ENCODE measurements around the gene PDLIM5.

PDLIM5 gene

DNA sequence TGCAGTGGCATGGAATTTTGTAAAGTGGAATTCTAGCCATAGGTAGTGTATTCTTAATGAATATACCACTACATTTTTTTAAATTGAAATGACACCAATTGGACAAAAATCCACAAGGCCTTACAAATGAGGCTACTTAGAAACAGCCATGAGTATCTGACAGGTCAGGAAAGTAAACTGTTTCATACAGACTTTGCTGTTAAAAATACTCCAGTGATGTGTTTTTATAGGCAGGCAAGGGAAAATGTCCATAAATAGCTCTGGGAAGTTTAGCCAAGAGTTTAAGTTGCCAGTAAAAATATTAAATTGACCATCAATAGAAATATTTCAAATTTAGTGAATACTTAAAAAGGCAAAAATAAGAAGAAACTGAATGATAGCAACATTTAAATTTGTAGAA, 41.8 kb upstream of the PDLIM5 start:
- H3K4me3 ChIP-seq (ENCODE audit: low read depth, low read length) = no peak overlapping the region
- TF ChIP-seq, protein P1, sequence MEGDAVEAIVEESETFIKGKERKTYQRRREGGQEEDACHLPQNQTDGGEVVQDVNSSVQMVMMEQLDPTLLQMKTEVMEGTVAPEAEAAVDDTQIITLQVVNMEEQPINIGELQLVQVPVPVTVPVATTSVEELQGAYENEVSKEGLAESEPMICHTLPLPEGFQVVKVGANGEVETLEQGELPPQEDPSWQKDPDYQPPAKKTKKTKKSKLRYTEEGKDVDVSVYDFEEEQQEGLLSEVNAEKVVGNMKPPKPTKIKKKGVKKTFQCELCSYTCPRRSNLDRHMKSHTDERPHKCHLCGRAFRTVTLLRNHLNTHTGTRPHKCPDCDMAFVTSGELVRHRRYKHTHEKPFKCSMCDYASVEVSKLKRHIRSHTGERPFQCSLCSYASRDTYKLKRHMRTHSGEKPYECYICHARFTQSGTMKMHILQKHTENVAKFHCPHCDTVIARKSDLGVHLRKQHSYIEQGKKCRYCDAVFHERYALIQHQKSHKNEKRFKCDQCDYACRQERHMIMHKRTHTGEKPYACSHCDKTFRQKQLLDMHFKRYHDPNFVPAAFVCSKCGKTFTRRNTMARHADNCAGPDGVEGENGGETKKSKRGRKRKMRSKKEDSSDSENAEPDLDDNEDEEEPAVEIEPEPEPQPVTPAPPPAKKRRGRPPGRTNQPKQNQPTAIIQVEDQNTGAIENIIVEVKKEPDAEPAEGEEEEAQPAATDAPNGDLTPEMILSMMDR (IDR thresholded peaks at IDR 0.05; ENCODE audit: insufficient read depth, low read depth, low read length, missing control alignments) = no peak
- no peak for DNase-seq (ENCODE audit: low read depth)

DNA sequence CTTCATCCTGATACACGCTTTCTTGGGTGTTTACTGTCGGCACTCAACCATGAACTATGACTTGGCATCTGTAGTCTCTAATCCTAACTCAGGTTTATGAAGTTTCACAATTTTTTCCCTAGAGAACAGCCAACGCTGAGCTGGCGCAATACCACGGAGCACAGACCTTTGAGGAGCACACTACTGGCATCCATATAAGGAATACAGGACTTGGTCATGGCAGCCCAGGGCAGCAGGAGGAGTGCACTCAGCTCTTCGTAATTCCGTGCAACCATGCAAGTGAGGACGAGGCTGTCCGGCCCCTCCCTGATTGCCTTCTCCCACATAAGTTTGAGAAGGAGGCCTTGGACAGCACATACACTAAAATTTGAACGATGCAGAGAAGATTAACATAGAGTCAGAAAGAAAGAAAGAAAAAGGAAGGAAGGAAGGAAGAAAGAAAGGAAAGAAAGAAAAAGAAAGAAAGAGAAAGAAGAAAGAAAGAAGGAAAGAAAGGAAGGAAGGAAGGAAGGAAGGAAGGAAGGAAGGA, 41.0 kb upstream of the PDLIM5 start:
- H3K4me3 ChIP-seq (ENCODE audit: low read depth, low read length) = no peak overlapping the region
- TF ChIP-seq, protein P1 (IDR thresholded peaks at IDR 0.05; ENCODE audit: insufficient read depth, low read depth, low read length, missing control alignments) = no peak
- no peak for DNase-seq (ENCODE audit: low read depth)

DNA sequence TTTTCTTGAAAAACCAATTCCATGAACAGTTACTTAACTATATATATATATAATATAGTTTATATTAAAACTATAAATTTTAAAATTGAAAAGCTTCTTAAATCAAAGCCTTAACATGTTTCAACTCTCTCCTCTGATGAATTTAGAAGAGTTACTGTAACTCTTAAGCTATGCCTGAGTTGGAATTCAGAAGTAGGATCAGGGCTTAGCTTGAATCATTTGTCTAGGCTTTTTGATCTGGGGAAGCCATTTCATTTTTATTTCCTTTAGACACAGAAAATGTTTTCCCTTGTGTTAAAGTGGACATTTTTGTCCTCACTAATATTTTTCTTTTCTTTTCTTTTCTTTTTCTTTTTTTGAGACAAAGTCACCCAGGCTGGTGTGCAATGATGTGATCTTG, 40.4 kb upstream of the PDLIM5 start:
- TF ChIP-seq, protein P1 (IDR thresholded peaks at IDR 0.05; ENCODE audit: insufficient read depth, low read depth, low read length, missing control alignments) = no peak
- no peak for DNase-seq (ENCODE audit: low read depth)
- no peak overlapping the region for H3K4me3 ChIP-seq (ENCODE audit: low read depth, low read length)

DNA sequence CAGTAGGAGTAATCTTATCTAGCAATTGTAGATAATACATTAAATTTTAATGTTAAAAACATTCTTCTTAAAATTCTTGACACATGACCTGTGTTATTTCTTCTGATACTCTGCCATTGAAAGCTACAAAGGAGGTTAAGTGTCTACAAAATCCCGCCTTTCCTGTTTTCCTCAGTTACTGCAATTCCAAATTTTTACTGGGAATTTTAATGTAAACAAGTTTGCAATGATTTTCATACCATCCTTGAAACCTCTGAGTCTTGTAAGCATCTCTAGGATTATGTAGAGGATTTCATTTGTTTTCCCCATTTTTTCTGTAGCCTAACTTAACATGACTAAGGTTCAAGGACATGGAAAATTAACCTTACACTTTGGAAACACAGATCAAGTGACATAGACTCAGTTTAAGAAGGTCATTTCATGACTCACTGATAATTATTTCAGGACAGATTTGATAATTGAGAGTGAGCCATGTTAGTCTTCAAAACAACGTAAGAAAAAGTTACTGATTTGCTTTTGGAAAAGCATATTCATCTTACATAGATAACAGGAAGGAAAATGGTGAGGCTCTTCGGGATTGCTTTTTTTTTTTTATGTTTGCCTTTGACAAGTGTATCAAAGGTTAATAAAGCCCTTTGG, 39.6 kb upstream of the PDLIM5 start:
- TF ChIP-seq, protein P1 (IDR thresholded peaks at IDR 0.05; ENCODE audit: insufficient read depth, low read depth, low read length, missing control alignments) = no peak
- H3K4me3 ChIP-seq (ENCODE audit: low read depth, low read length) = no peak overlapping the region
- DNase-seq (ENCODE audit: low read depth) = no peak

DNA sequence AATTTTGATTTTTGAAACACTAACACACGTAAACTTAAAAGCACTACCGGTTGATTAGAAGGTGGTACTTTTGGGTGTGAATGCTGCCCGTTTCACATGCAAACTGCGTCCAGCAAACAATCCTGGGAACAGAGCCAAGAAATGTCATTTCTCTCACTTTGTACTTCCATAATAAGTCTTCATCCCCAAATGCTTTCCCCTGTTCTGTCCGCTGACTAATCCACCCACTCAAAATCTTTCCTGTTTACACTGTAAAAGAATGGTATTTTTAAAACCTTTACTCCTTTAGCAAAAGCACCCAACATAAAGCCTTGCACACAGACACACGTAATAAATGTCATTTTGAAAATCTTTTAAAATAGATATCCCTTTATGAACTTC, 39.1 kb upstream of the PDLIM5 start:
- DNase-seq (ENCODE audit: low read depth) = no peak
- TF ChIP-seq, protein P1 (IDR thresholded peaks at IDR 0.05; ENCODE audit: insufficient read depth, low read depth, low read length, missing control alignments) = no peak
- no peak overlapping the region for H3K4me3 ChIP-seq (ENCODE audit: low read depth, low read length)

DNA sequence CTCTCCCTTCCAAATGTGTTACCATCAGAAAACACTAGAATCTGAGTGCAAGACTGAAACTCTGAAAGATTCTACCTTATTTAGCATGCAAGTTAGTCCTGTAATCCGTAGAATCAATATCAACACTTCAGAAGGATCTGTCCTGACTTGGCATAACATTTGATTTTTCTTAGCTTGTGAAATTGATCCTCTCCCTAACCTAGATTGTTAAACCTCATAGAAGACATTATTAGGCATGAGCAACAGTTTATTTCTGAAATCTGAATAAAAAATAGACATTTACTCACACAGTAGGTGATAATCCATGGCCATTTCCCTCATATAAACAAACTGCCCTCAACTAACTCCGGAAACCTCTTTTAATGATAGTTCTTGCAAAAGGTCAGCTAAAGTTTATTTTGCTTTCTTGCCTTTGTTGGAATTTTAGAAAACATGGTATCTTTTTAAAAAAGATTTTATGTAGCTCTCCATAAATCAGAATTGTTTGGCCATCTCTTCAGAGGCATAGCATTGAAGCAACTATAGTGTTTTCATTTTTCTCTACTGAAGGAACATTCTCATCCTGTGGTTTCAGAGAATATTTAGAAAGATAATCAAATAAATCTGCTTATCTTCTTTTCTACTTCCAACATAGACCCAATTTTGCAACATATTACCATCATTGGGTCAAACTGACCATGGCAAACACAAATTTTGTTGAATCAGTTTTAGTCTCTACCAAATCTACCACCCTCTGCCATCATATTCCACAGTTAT, 38.5 kb upstream of the PDLIM5 start:
- no peak overlapping the region for H3K4me3 ChIP-seq (ENCODE audit: low read depth, low read length)
- TF ChIP-seq, protein P1 (IDR thresholded peaks at IDR 0.05; ENCODE audit: insufficient read depth, low read depth, low read length, missing control alignments) = no peak
- DNase-seq (ENCODE audit: low read depth) = no peak
